CD4-positive, alpha-beta memory T cell (primary cell): ENCODE measurements around the gene KIAA0825. TPM values are rescaled to one million over a fixed set of nuclear protein-coding genes. Genes with fewer than 3 reads are reported as not detected.

Experiments used
- CTCF ChIA-PET: fragments of 350-600 bp; sonication (Branson Sonifier 250); formaldehyde crosslinking; loops from one replicate; lab custom pipeline; 2021; ENCODE audit warnings: inconsistent platforms; ENCODE audit not compliant: partially characterized antibody; lab: Charles Lee
- POLR2A ChIA-PET: fragments of 350-600 bp; sonication (Branson Sonifier 250); formaldehyde crosslinking; loops from one replicate; lab custom pipeline; 2021; ENCODE audit not compliant: partially characterized antibody; lab: Charles Lee
- DNase-seq, 5 donors: peaks; one replicate each; pipeline versions ENCODE4 v3.0.0 to v3.0.0-alpha.2; 2020 to 2022; ENCODE audit warnings: mixed read lengths in 1 of 5
- H3K27ac ChIP-seq: one replicate; pipeline ENCODE4 v1.7.0; 2013; ENCODE audit warnings: low read depth, low read length
- H3K27me3 ChIP-seq: 2 replicates; pipeline ENCODE4 v1.7.0; 2013; ENCODE audit warnings: mild to moderate bottlenecking, low read length, moderate library complexity; ENCODE audit not compliant: insufficient read depth
- H3K36me3 ChIP-seq: 2 replicates; pipeline ENCODE4 v1.7.0; 2013; ENCODE audit warnings: mild to moderate bottlenecking, low read length, moderate library complexity; ENCODE audit not compliant: insufficient read depth
- H3K4me1 ChIP-seq: 2 replicates; pipeline ENCODE4 v1.7.0; 2013; ENCODE audit warnings: mild to moderate bottlenecking, low read length, moderate library complexity; ENCODE audit not compliant: insufficient read depth
- H3K4me3 ChIP-seq, 2 donors: one replicate each; pipeline ENCODE4 v1.7.0; 2013; ENCODE audit warnings: low read length in 2 of 2, mild to moderate bottlenecking in 1 of 2
- H3K9me3 ChIP-seq, 2 donors: one replicate each; pipeline ENCODE4 v1.7.0; 2013; ENCODE audit warnings: low read length in 2 of 2, control low read depth in 1 of 2; ENCODE audit not compliant: control insufficient read depth in 1 of 2
- H3K27ac Mint-ChIP-seq, 7 donors: one replicate each; pipeline ENCODE4 v1.8.0; 2020 to 2021; ENCODE audit warnings: mixed read lengths in 7 of 7, mild to moderate bottlenecking in 6 of 7, inconsistent platforms in 3 of 7, moderate library complexity in 3 of 7
- H3K27me3 Mint-ChIP-seq, 2 donors: one replicate each; pipeline ENCODE4 v1.8.0; 2020 to 2021; ENCODE audit warnings: mixed read lengths in 2 of 2
- H3K36me3 Mint-ChIP-seq, 2 donors: one replicate each; pipeline ENCODE4 v1.8.0; 2020 to 2021; ENCODE audit warnings: mixed read lengths in 2 of 2, inconsistent platforms in 1 of 2, mild to moderate bottlenecking in 1 of 2
- H3K4me1 Mint-ChIP-seq, 4 donors: one replicate each; pipeline ENCODE4 v1.8.0; 2020 to 2021; ENCODE audit warnings: mixed read lengths in 4 of 4, mild to moderate bottlenecking in 1 of 4
- H3K4me3 Mint-ChIP-seq, 8 donors: one replicate each; pipeline ENCODE4 v1.8.0; 2020 to 2021; ENCODE audit warnings: mixed read lengths in 8 of 8, mild to moderate bottlenecking in 7 of 8, moderate library complexity in 6 of 8, inconsistent platforms in 3 of 8
- H3K9me3 Mint-ChIP-seq, 8 donors: one replicate each; pipeline ENCODE4 v1.8.0; 2020 to 2021; ENCODE audit warnings: mixed read lengths in 8 of 8, mild to moderate bottlenecking in 5 of 8, inconsistent platforms in 3 of 8, moderate library complexity in 1 of 8
- intact Hi-C: fragments of 100-400 bp; cut with micrococcal nuclease; formaldehyde crosslinking; loops from one replicate; pipeline ENCODE4 v1.15.1; 2023
- polyA plus RNA-seq, 2 donors: library from polyadenylated mRNA; unstranded; fragments of 300-500 nt; fragmentation: Illumina TruSeq; gene quantifications; one replicate each; pipeline ENCODE4 v1.2.3, GENCODE V29; 2021
- total RNA-seq, 2 experiments: library from RNA; stranded (reverse); gene quantifications; one replicate each; pipeline ENCODE4 v1.2.3, GENCODE V29; 2021

KIAA0825 gene
- total and polyA plus RNA-seq, 4 experiments from 2014 or later: 1.5 to 2.2 (median 2.1) TPM

GRCh38 chr5:94385767-94386166, 232.6 kb downstream of the KIAA0825 start:
- no peak overlapping the region for H3K27ac Mint-ChIP-seq
- CTCF ChIA-PET: no interaction called here

GRCh38 chr5:94378062-94378461, 240.3 kb downstream of the KIAA0825 start:
- Mint-ChIP-seq H3K27me3 (no peaks in the 10 kb centered on the region), H3K4me3 (no peak overlapping the region), H3K36me3 (peaks cover 0 to 6% of the 10 kb centered on the region in 2 donors), H3K9me3 (peaks cover 0 to 2% (median 0%) of the 10 kb centered on the region in 8 donors), H3K27ac (no peak overlapping the region), H3K4me1 (no peaks in the 10 kb centered on the region)
- Histone ChIP-seq H3K9me3 (no peaks in the 10 kb centered on the region), H3K27ac (no peak overlapping the region), H3K27me3 (no peaks in the 10 kb centered on the region), H3K4me1 (no peaks in the 10 kb centered on the region), H3K36me3 (no peaks in the 10 kb centered on the region), H3K4me3 (no peak overlapping the region)
- CTCF ChIA-PET: no interaction called here
- no peak for DNase-seq
- POLR2A ChIA-PET: no interaction called here
- intact Hi-C loops: no loop called here

More at GRCh38 chr5:94385767-94386166, 232.6 kb downstream of the KIAA0825 start:
- Histone ChIP-seq H3K4me1 (no peaks in the 10 kb centered on the region), H3K4me3 (no peak overlapping the region), H3K9me3 (no peaks in the 10 kb centered on the region), H3K36me3 (no peaks in the 10 kb centered on the region), H3K27me3 (no peaks in the 10 kb centered on the region), H3K27ac (no peak overlapping the region)
- Mint-ChIP-seq H3K4me1 (peaks cover 0 to 6% (median 4%) of the 10 kb centered on the region in 4 donors), H3K9me3 (no peaks in the 10 kb centered on the region), H3K27me3 (no peaks in the 10 kb centered on the region), H3K36me3 (peaks cover 0 to 9% of the 10 kb centered on the region in 2 donors), H3K4me3 (no peak overlapping the region)
- intact Hi-C loops: no loop called here
- POLR2A ChIA-PET: no interaction called here
- no peak for DNase-seq

- Mint-ChIP-seq H3K27ac (no peak overlapping the region), H3K4me1 (no peaks in the 10 kb centered on the region), H3K36me3 (peaks cover 0 to 6% of the 10 kb centered on the region in 2 donors), H3K4me3 (no peak overlapping the region), H3K27me3 (no peaks in the 10 kb centered on the region), H3K9me3 (peaks cover 0 to 2% (median 0%) of the 10 kb centered on the region in 8 donors)
- CTCF ChIA-PET: no interaction called here
- Histone ChIP-seq H3K4me3 (no peak overlapping the region), H3K9me3 (no peaks in the 10 kb centered on the region), H3K27ac (no peak overlapping the region), H3K4me1 (no peaks in the 10 kb centered on the region), H3K36me3 (no peaks in the 10 kb centered on the region), H3K27me3 (no peaks in the 10 kb centered on the region)
- intact Hi-C loops: no loop called here
- DNase-seq: no peak
- POLR2A ChIA-PET: no interaction called here
These were observed 241.6 kb downstream of the KIAA0825 start for GRCh38 chr5:94376672-94377345.

GRCh38 chr5:94375801-94376200, 242.6 kb downstream of the KIAA0825 start:
- H3K27ac ChIP-seq: no peak overlapping the region
- Mint-ChIP-seq H3K27me3 (no peaks in the 10 kb centered on the region), H3K4me3 (no peak overlapping the region), H3K9me3 (peaks cover 0 to 2% (median 0%) of the 10 kb centered on the region in 8 donors), H3K4me1 (no peaks in the 10 kb centered on the region), H3K27ac (no peak overlapping the region), H3K36me3 (peaks cover 0 to 6% of the 10 kb centered on the region in 2 donors)
- ChIA-PET POLR2A (no interaction called here), CTCF (no interaction called here)
- no peak for DNase-seq
- no peaks in the 10 kb centered on the region for H3K36me3 ChIP-seq
- H3K4me1 ChIP-seq: no peaks in the 10 kb centered on the region
- no peaks in the 10 kb centered on the region for H3K27me3 ChIP-seq
- intact Hi-C loops: no loop called here
- H3K9me3 ChIP-seq: no peaks in the 10 kb centered on the region
- H3K4me3 ChIP-seq: no peak overlapping the region

- Mint-ChIP-seq H3K4me3 (no peak overlapping the region), H3K9me3 (peaks cover 0 to 2% (median 0%) of the 10 kb centered on the region in 8 donors), H3K27ac (no peak overlapping the region), H3K4me1 (no peaks in the 10 kb centered on the region), H3K36me3 (no peaks in the 10 kb centered on the region), H3K27me3 (no peaks in the 10 kb centered on the region)
- ChIA-PET POLR2A (no interaction called here), CTCF (no interaction called here)
- intact Hi-C loops: no loop called here
- DNase-seq: no peak
- Histone ChIP-seq H3K27ac (no peak overlapping the region), H3K27me3 (no peaks in the 10 kb centered on the region), H3K9me3 (no peaks in the 10 kb centered on the region), H3K4me3 (no peak overlapping the region), H3K36me3 (no peaks in the 10 kb centered on the region), H3K4me1 (no peaks in the 10 kb centered on the region)
These were observed 244.1 kb downstream of the KIAA0825 start for GRCh38 chr5:94374336-94374735.

- Histone ChIP-seq H3K36me3 (no peaks in the 10 kb centered on the region), H3K27ac (no peak overlapping the region), H3K4me1 (no peaks in the 10 kb centered on the region), H3K9me3 (no peaks in the 10 kb centered on the region), H3K4me3 (no peak overlapping the region), H3K27me3 (no peaks in the 10 kb centered on the region)
- intact Hi-C loops: no loop called here
- peaks cover 0 to 4% of the 10 kb centered on the region in 2 donors for H3K36me3 Mint-ChIP-seq
- H3K4me1 Mint-ChIP-seq: no peaks in the 10 kb centered on the region
- ChIA-PET POLR2A (no interaction called here), CTCF (no interaction called here)
- H3K27ac Mint-ChIP-seq: no peak overlapping the region
- H3K9me3 Mint-ChIP-seq: no peaks in the 10 kb centered on the region
- no peak for DNase-seq
- no peak overlapping the region for H3K4me3 Mint-ChIP-seq
- H3K27me3 Mint-ChIP-seq: no peaks in the 10 kb centered on the region
These were observed 250.5 kb downstream of the KIAA0825 start for GRCh38 chr5:94367900-94368299.

- no peaks in the 10 kb centered on the region for H3K9me3 Mint-ChIP-seq
- no peak overlapping the region for H3K4me3 Mint-ChIP-seq
- Histone ChIP-seq H3K36me3 (no peaks in the 10 kb centered on the region), H3K4me3 (no peak overlapping the region), H3K4me1 (no peaks in the 10 kb centered on the region), H3K27ac (no peak overlapping the region), H3K27me3 (no peaks in the 10 kb centered on the region), H3K9me3 (no peaks in the 10 kb centered on the region)
- no peak for DNase-seq
- no peaks in the 10 kb centered on the region for H3K4me1 Mint-ChIP-seq
- ChIA-PET CTCF (no interaction called here), POLR2A (no interaction called here)
- H3K27ac Mint-ChIP-seq: peak overlapping the region in 1 of 7 donors; percentile 3
- intact Hi-C loops: no loop called here
- peaks cover 0 to 4% of the 10 kb centered on the region in 2 donors for H3K36me3 Mint-ChIP-seq
- H3K27me3 Mint-ChIP-seq: no peaks in the 10 kb centered on the region
These were observed 251.6 kb downstream of the KIAA0825 start for GRCh38 chr5:94366811-94367210.
